ENCODE data around the gene SMCO4. TPM values are rescaled to one million over a fixed set of nuclear protein-coding genes. Genes with fewer than 3 reads are reported as not detected.

SMCO4 gene
- total RNA-seq, 1 donor from 2014 or later = 24.0 TPM

GRCh38 chr11:93432247-93432646, 110.9 kb downstream of the SMCO4 start:
- H3K4me3 Mint-ChIP-seq (ENCODE audit: unreplicated experiment) = no peak overlapping the region
- H3K36me3 Mint-ChIP-seq (ENCODE audit: low read depth) = no peaks in the 10 kb centered on the region
- H3K9me3 Mint-ChIP-seq (ENCODE audit: low read depth) = no peaks in the 10 kb centered on the region
- DNase-seq (ENCODE audit: low spot score) = no peak
- no peaks in the 10 kb centered on the region for H3K27me3 Mint-ChIP-seq (ENCODE audit: low read depth)
- no peaks in the 10 kb centered on the region for H3K4me1 Mint-ChIP-seq (ENCODE audit: low read depth)
- TF ChIP-seq CTCF (IDR thresholded peaks at IDR 0.05) = no peak
- no peak overlapping the region for H3K27ac Mint-ChIP-seq (ENCODE audit: unreplicated experiment)

Other genes starting within 250 kb of the SMCO4 start
- 0.15 TPM in 1 of 3 replicates, not detected in the others for gene DEUP1, start 212.6 kb downstream of the SMCO4 start, total RNA-seq
- gene CEP295, start 118.3 kb upstream of the SMCO4 start, total RNA-seq = 11.1 to 15.3 TPM (median 11.3 TPM) in 3 replicates
- gene TAF1D, start 198.1 kb upstream of the SMCO4 start, total RNA-seq = 83.8 to 85.7 TPM (median 84.5 TPM) in 3 replicates
- 11.6 to 20.5 TPM (median 13.3 TPM) in 3 replicates for gene C11orf54, start 198.3 kb upstream of the SMCO4 start, total RNA-seq
- 23.2 to 28.1 TPM (median 27.7 TPM) in 3 replicates for gene MED17, start 240.9 kb upstream of the SMCO4 start, total RNA-seq

All from chondrocyte (in vitro differentiated cells).